ENCODE results near the gene NTF4. TPM values are rescaled to one million over a fixed set of nuclear protein-coding genes. Genes with fewer than 3 reads are reported as not detected.
"Not testable (repeated sequence)": the region's sequence is repeated elsewhere in the genome, so short reads cannot be mapped to it uniquely, and the experiment has no call there.

The NTF4 gene
- total and polyA plus RNA-seq, 2 of the 8 experiments (the other 6 are each of a cell fraction or from before 2014, with no cell fraction given) = 3.1 to 6.5 TPM

GRCh38 chr19:49038111-49038510 is 26.5 kb downstream of the NTF4 start:
- H3K23ac ChIP-seq (ENCODE audit: insufficient read length); H3K23me2 ChIP-seq (ENCODE audit: low read depth, low read length); H3K4me1 ChIP-seq (replicated peaks in 1 of 4; ENCODE audit: control insufficient read depth in 3 of 4, insufficient read depth in 4 of 4, low read length in 3 of 4); H2AK5ac ChIP-seq (ENCODE audit: low read depth, low read length); H3K27me3 ChIP-seq (replicated peaks in 1 of 4; ENCODE audit: control insufficient read depth in 3 of 4, extremely low read depth in 1 of 4, insufficient read depth in 3 of 4, low read length in 3 of 4); H3K14ac ChIP-seq (ENCODE audit: insufficient read length); H3K4me2 ChIP-seq (ENCODE audit: insufficient read depth in 1 of 2, low read depth in 2 of 2, low read length in 2 of 2); H3K9me3 ChIP-seq (ENCODE audit: insufficient read depth in 2 of 2, low read depth in 1 of 2, low read length in 1 of 2); H2BK12ac ChIP-seq (ENCODE audit: low read depth, low read length); H3K79me1 ChIP-seq (ENCODE audit: low read depth, low read length); H3K27ac ChIP-seq (ENCODE audit: low read depth, low read length); H4K20me1 ChIP-seq (replicated peaks in 1 of 2; ENCODE audit: control insufficient read depth in 1 of 2, insufficient read depth in 2 of 2, low read length in 2 of 2); DNase-seq (ENCODE audit: low read depth in 1 of 2, low spot score in 2 of 2); H2BK15ac ChIP-seq (ENCODE audit: low read length); H3K79me2 ChIP-seq (ENCODE audit: control insufficient read depth in 1 of 2, insufficient read depth in 2 of 2, low read length in 2 of 2); H3K4me3 ChIP-seq (ENCODE audit: extremely low read depth in 1 of 4, insufficient read depth in 2 of 4, low read depth in 3 of 4, low read length in 4 of 4); POLR2A ChIA-PET (ENCODE audit: partially characterized antibody); H3K56ac ChIP-seq (replicated peaks; ENCODE audit: insufficient read length, low read depth, low read length); H2AFZ ChIP-seq (ENCODE audit: low read length); H4K91ac ChIP-seq (replicated peaks; ENCODE audit: insufficient read length, low read length); H3K18ac ChIP-seq (ENCODE audit: extremely low read depth, low read length); H3K4ac ChIP-seq (replicated peaks; ENCODE audit: insufficient read length, low read depth, low read length); H2BK120ac ChIP-seq (replicated peaks; ENCODE audit: low read depth, low read length); H3K36me3 ChIP-seq (ENCODE audit: control insufficient read depth in 2 of 4, insufficient read depth in 4 of 4, low read length in 3 of 4); H3K9ac ChIP-seq (replicated peaks in 1 of 4; ENCODE audit: extremely low read depth in 1 of 4, low read depth in 3 of 4, low read length in 3 of 4); H4K8ac ChIP-seq (ENCODE audit: extremely low read depth, insufficient read depth, low read length); H4K5ac ChIP-seq (ENCODE audit: insufficient read length, low read depth, low read length); H2BK5ac ChIP-seq (ENCODE audit: low read depth, low read length); FAIRE-seq; H2BK20ac ChIP-seq (ENCODE audit: low read length): not testable (repeated sequence)
- CTCF ChIA-PET (ENCODE audit: partially characterized antibody) = interaction anchor here (0.7 kb wide), 1 partner anchor 237 kb away, joined by 5 read pairs; no protein-coding TSS in a partner anchor
- WGBS, 2 experiments (ENCODE audit: extremely low coverage in 1 of 2, insufficient coverage in 1 of 2, insufficient read length in 1 of 2, insufficient replicate concordance in 2 of 2, low coverage in 1 of 2, low lambda C conversion rate in 2 of 2, missing lambda C conversion rate in 1 of 2) = 91% methylated on average over 6 of the region's 8 CpGs; no CpG with 5 or more reads in 1 of the 2 experiments

All from H1 (cell line).